Stimulated activated naive CD8-positive, alpha-beta T cell treated with anti-CD3 and anti-CD28 coated beads, Interleukin-15, amount 100 ng/mL, for 72 hours (primary cell): Measurements from ENCODE around the gene ELP4.
A peak's percentile ranks its signal among the peaks of the same experiment; 100 is the strongest.
"Not testable (repeated sequence)": the region's sequence is repeated elsewhere in the genome, so short reads cannot be mapped to it uniquely, and the experiment has no call there.

Experiments
- ATAC-seq: fragments of 150-1000 bp; cut with Tn5 transposase; 2 replicates; pipeline ENCODE4 v1.10.0; 2021; ENCODE audit warnings: mild to moderate bottlenecking, moderate library complexity
- DNase-seq, 2 donors: peaks; one replicate each; pipeline ENCODE4 v3.0.0; 2021 to 2022
- H3K27ac Mint-ChIP-seq, 2 donors: one replicate each; pipeline ENCODE4 v1.8.0; 2022; ENCODE audit warnings: mild to moderate bottlenecking in 2 of 2, mixed read lengths in 2 of 2, moderate library complexity in 2 of 2
- H3K27me3 Mint-ChIP-seq: one replicate; pipeline ENCODE4 v1.8.0; 2022; ENCODE audit warnings: mixed read lengths
- H3K4me1 Mint-ChIP-seq: one replicate; pipeline ENCODE4 v1.8.0; 2022; ENCODE audit warnings: mild to moderate bottlenecking, mixed read lengths
- H3K4me3 Mint-ChIP-seq, 2 donors: one replicate each; pipeline ENCODE4 v1.8.0; 2022; ENCODE audit warnings: mild to moderate bottlenecking in 2 of 2, mixed read lengths in 2 of 2, moderate library complexity in 1 of 2
- H3K9me3 Mint-ChIP-seq, 2 donors: one replicate each; pipeline ENCODE4 v1.8.0; 2022; ENCODE audit warnings: mixed read lengths in 2 of 2

Gene ELP4

DNA sequence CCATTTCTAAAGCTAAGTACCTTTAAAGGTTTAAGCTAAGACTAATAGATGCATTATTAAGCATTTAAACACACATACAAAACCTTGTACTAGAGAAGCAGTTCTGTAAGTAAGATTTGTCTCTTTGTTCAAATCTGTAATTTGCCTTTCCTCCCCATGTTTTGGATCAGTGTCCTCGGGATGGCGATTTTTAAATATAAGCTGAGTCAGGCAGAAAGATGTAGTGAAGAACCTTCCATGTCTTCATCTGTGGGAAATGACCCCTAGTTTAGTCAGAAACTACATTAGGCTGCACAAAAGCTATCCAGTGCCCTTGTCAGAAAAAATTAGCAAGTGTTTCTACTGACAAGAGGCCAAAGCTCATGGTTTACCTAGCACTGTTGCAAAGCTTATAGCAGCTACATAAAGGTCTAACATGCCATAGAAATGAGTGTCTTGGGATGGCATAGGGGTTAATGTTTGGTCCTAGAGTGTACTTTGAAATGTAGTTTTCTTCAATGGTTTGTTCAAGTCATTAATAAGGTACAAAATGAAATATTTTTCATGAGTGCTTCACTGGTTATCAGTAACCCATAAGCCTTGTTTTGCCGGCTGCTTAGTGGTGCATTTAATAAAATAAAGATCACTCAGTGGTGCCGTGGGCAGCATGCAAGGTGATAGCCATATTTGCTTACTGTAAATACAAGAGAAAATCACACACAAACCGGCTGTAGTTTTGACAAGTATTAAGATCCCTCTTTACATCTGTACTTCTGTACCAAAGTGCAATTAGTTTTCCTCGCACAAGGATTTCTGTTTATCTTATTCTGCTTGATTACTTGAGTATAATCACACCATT is 139.8 kb downstream of the ELP4 start:
- Mint-ChIP-seq H3K27me3 (no peaks in the 10 kb centered on the region), H3K9me3 (no peaks in the 10 kb centered on the region)
- ATAC-seq = no peak

DNA sequence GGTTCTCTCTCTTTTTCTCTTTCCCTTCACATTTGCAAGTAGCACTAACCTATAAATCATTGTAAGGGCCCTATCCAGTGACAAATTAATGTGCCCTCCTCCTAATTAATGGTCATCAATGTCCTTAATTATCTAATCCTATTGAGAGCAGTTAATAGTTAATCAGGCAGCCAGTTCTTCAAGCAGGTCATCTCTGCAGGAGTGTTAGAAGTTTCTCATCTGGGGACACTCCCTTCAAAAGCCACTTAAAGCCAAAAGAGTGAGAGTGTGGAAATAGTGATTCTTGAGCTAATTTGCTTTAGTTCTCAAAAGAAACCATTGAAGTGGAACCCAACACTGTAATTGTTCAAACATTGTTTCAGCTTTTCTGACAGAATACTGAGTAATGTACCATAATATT is 141.6 kb downstream of the ELP4 start:
- H3K4me1 Mint-ChIP-seq = peaks cover 12% of the 10 kb centered on the region
- H3K27ac Mint-ChIP-seq = no peak overlapping the region
- DNase-seq (no peak), ATAC-seq (no peak)
- H3K27me3 Mint-ChIP-seq = no peaks in the 10 kb centered on the region
- no peaks in the 10 kb centered on the region for H3K9me3 Mint-ChIP-seq
- no peak overlapping the region for H3K4me3 Mint-ChIP-seq

More for the DNA sequence above, 139.8 kb downstream of the ELP4 start:
- Mint-ChIP-seq H3K4me1 (peaks cover 12% of the 10 kb centered on the region), H3K27ac (no peak overlapping the region), H3K4me3 (no peak overlapping the region)
- DNase-seq = no peak

DNA sequence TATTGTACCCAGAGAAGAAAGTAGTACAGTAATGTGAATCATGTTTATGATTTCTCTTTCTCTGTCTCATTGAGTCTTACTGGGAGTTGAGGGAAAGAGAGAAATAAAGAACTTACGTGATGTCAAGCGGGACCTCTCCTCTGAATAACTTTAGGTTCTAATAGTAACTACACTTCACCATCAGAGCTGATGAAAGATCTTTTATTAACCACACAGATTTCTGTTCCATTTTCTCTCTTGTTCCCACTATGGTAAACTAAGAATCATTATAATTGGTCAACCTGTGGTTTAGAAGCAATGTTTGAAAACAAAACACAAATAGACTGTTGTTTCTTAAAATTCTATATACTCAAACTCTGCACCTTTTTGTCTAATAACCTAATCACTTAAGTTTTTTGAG is 142.3 kb downstream of the ELP4 start:
- ATAC-seq (no peak), DNase-seq (no peak)
- no peaks in the 10 kb centered on the region for H3K27me3 Mint-ChIP-seq
- H3K27ac Mint-ChIP-seq = no peak overlapping the region
- H3K4me1 Mint-ChIP-seq = peaks cover 12% of the 10 kb centered on the region
- H3K4me3 Mint-ChIP-seq = no peak overlapping the region
- no peaks in the 10 kb centered on the region for H3K9me3 Mint-ChIP-seq

DNA sequence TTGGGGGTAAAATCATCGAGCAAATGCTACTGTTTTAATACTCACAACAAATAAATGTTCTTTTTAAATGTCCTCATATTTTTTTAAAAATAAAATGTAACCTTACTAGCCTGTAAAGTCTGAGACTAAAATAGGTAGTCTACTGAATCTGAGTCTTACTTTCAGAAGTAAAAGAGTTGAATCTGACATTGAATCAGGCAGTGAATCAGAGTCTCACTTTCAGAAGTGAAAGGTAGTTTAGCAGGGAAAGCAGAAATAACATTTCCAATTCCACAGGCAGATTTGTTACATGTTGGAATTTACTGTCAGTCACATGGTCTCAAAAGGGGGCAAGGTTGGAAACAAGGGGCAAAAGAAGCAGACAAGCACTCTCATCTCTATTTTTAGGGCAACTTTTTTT is 143.0 kb downstream of the ELP4 start:
- no peaks in the 10 kb centered on the region for H3K27me3 Mint-ChIP-seq
- peak overlapping the region in 1 of 2 donors; percentile 63 for H3K27ac Mint-ChIP-seq
- no peaks in the 10 kb centered on the region for H3K9me3 Mint-ChIP-seq
- DNase-seq (no peak), ATAC-seq (no peak)
- H3K4me1 Mint-ChIP-seq = peaks cover 12% of the 10 kb centered on the region
- H3K4me3 Mint-ChIP-seq = no peak overlapping the region

DNA sequence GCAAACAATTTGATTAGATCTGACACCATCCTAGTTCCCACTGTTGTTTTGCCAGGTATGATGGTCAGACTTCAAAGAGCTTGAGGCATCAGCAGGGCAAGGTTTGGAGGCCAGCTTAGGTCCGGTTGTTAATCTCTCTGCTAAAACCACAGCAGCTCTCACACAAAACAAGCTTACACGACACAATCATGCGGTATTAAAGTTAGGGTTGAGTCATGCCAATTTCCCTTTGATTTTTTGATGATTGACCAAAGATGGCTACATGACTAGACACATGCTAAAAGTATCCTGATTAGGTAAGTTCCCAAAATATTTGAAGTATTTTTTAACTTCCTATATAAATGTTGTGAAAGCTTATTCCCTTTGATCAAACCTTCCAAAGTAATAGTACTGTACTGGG is 145.9 kb downstream of the ELP4 start:
- ATAC-seq (no peak), DNase-seq (no peak)
- no peak overlapping the region for H3K27ac Mint-ChIP-seq
- H3K4me1 Mint-ChIP-seq = peaks cover 12% of the 10 kb centered on the region
- H3K4me3 Mint-ChIP-seq = no peak overlapping the region
- no peaks in the 10 kb centered on the region for H3K27me3 Mint-ChIP-seq
- no peaks in the 10 kb centered on the region for H3K9me3 Mint-ChIP-seq

DNA sequence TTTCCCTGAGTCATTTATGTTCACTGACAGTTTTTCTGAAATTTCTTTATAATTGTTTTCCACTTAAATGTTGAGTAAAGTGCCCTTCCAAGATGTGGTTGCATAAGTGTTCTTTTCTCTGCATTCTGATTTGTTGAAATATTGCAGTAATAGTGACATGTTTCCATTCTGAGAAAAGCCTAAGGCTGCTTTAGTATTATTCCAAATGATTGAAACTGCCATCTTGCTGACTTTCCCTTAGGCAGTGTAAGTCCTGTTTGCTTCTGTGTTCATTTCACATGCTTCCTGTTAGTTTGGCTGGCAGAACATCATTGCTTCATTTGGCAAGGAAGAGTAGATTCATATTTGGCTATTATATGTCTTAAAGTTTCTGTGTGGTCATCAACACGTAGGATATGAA is 146.5 kb downstream of the ELP4 start:
- Mint-ChIP-seq H3K4me1 (peaks cover 12% of the 10 kb centered on the region), H3K27ac (no peak overlapping the region), H3K4me3 (no peak overlapping the region), H3K9me3 (no peaks in the 10 kb centered on the region), H3K27me3 (no peaks in the 10 kb centered on the region)
- ATAC-seq (no peak), DNase-seq (no peak)

DNA sequence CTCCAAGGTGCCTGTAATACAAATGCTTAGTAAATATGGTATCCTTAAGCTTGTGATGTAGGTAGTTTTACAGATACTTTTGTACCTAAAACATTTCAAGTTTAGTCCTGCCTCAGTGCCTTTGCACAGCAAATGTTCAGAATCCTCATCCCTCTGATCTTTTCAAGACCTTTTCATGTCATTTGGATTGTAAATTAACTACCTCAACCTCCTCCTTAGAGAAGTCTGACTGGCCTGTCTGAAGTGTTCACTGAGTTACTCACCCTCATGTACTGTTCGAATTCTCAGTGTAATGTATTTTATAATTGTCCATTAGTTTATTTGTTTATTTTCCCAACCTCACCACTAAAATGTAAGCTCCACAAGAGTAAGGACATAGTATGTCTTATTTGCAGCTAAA is 147.5 kb downstream of the ELP4 start:
- H3K4me1 Mint-ChIP-seq = peaks cover 6% of the 10 kb centered on the region
- H3K9me3 Mint-ChIP-seq = no peaks in the 10 kb centered on the region
- DNase-seq (no peak), ATAC-seq (no peak)
- H3K4me3 Mint-ChIP-seq = no peak overlapping the region
- H3K27me3 Mint-ChIP-seq = no peaks in the 10 kb centered on the region
- no peak overlapping the region for H3K27ac Mint-ChIP-seq

DNA sequence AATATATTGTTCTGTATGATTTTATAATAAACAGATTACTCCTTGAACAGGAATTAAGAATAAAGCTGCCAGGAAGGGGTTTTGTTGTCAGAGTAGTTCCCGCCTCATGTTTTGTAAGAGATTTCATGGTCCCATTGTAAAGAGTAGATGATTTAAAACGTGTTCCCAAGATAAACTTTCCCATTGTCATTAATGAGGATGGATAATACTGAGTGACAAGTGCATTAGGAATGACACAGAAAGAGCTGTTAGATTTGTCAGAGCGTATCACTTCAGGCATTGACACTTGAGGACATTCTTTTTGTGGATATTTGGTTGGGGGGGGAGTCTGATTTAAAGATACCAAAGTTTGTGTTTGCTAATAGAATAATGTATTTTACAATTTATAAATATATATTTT is 154.6 kb downstream of the ELP4 start:
- no peak overlapping the region for H3K4me3 Mint-ChIP-seq
- no peak for ATAC-seq
- H3K9me3 Mint-ChIP-seq = no peaks in the 10 kb centered on the region
- no peaks in the 10 kb centered on the region for H3K27me3 Mint-ChIP-seq
- H3K4me1 Mint-ChIP-seq = no peaks in the 10 kb centered on the region
- H3K27ac Mint-ChIP-seq = no peak overlapping the region
- no peak for DNase-seq

DNA sequence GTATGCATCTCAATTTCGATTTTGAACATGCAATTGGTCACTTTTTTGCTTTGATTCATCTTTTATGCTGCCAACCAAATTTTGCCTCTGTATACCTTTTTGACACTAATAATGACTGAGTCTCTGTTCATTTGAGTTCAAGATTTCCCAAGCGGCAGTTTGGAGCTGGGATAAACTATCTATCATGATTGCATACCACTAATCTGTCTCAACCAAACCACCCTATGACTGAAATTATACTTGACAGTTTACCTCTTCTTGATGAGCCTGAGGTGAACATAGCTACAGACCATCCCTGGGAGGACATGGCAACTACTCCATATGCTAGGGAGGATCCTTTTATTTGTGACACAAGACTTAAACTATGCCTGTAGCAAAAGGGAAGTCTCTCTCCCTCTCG is 155.4 kb downstream of the ELP4 start:
- H3K9me3 Mint-ChIP-seq = no peaks in the 10 kb centered on the region
- H3K27ac Mint-ChIP-seq = no peak overlapping the region
- ATAC-seq = no peak

DNA sequence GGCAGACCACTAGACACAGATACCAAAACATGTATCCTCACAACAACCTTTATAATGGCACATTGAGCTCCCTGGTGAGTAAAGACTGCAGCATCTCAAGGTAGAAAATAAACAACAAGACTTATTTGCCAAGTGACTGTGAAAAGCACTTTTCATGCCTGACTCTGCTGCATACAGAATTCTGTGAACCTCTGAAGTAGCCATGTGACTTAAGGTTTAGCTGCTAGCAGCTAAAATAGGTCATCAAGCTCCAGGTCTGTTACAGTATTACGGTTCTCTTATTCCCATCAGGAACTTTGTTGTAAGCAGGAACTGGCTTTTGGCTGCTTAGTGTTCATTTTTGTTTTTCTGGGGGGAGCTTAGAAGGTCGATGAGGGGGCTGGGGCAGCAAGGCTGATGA is 162.1 kb downstream of the ELP4 start:
- Mint-ChIP-seq H3K27me3 (no peaks in the 10 kb centered on the region), H3K4me1 (no peaks in the 10 kb centered on the region)
- no peak for DNase-seq

More for the DNA sequence above, 155.4 kb downstream of the ELP4 start:
- H3K4me3 Mint-ChIP-seq = no peak overlapping the region
- DNase-seq = no peak
- no peaks in the 10 kb centered on the region for H3K27me3 Mint-ChIP-seq
- H3K4me1 Mint-ChIP-seq = no peaks in the 10 kb centered on the region

DNA sequence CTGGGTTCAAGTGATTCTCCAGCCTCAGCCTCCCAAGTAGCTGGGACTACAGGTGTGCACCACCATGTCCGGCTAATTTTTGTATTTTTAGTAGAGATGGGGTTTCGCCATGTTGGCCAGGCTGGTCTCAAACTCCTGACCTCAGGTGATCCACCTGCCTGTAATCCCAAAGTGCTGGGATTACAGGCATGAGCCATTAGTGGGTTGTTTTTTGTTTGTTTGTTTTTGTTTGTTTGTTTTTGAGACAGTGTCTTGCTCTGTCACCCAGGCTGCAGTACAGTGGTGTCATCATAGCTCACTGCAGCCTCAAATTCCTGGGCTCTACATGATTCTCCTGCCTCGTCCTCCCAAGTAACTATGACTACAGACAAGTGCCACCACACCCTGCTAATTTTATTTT is 163.5 kb downstream of the ELP4 start:
- not testable (repeated sequence) for ATAC-seq, H3K4me1 Mint-ChIP-seq, DNase-seq

More for the DNA sequence above, 162.1 kb downstream of the ELP4 start:
- no peaks in the 10 kb centered on the region for H3K9me3 Mint-ChIP-seq
- H3K27ac Mint-ChIP-seq = no peak overlapping the region
- no peak overlapping the region for H3K4me3 Mint-ChIP-seq
- ATAC-seq = no peak

DNA sequence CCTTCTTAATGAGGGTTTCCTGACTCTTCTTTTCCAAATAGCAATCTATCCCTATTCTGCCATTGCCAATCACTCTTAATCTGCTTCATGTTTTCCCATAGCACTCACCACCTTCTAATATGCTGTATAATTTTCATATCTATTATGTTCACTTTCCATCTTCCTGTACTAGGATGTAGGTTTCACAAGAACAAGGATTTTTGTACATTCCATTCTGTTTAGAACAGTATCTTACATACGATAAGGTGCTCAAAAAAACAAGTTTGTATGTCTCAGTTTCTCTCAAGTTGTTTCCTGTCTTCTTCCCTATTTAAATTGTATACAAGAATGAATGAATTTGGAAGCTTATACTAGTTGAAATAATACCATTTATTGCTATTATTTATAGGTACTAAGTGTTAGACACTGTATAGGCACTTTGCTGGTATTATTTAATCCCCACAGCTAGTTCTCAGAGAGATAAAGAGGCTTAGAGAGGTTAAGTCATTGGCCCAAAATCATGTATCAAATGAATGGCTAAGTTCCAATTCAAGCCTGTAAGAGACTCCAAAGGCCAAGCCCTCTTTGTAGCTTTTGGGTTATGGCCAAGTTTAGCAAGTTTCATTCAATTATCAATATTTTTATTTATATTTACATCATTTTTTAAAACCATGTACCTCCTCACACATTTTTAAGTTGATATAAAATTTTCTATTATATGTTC is 166.9 kb downstream of the ELP4 start:
- ATAC-seq = no peak
- Mint-ChIP-seq H3K9me3 (peaks cover 0 to 5% of the 10 kb centered on the region in 2 donors), H3K27me3 (no peaks in the 10 kb centered on the region), H3K4me1 (no peaks in the 10 kb centered on the region), H3K27ac (no peak overlapping the region), H3K4me3 (no peak overlapping the region)
- no peak for DNase-seq

More for the DNA sequence above, 163.5 kb downstream of the ELP4 start:
- not testable (repeated sequence) for H3K27ac Mint-ChIP-seq, H3K27me3 Mint-ChIP-seq, H3K9me3 Mint-ChIP-seq, H3K4me3 Mint-ChIP-seq

DNA sequence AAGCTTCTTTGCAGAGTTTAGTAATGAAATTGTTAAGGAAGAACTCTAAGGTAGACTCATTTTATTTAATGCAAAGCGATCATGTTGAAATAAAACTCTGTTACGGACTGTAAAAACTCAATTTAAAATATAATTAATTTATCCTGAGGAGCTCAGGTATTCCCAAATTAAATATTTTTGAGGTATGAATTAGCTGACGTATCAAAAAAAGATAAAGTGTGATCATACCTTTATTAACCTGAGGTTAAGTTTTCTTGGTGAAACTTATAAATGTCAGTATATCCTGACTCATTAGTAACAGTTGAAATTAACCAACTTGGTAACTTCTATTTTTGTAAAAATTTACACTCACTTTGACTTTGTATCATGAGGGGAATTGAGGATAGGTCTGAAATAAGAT is 171.2 kb downstream of the ELP4 start:
- no peak overlapping the region for H3K27ac Mint-ChIP-seq

DNA sequence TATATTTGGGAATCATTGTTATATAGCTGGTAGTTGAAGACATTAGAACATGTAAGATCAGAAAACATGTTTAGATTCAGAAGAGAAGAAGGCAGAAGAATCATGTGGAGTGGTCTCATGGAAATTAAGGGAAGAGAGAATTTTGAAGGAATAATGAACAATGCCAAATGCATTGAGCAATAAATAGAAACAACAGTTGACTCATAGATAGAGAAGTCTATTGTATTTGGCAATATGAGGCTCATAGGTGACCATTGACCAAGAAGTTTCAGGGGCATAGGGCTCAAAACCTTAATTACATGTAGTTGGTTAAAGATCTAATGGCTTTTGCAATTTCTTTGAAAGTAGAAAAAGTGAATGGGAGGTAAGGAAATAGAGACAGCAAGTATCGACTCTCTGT is 177.7 kb downstream of the ELP4 start:
- Mint-ChIP-seq H3K4me3 (no peak overlapping the region), H3K9me3 (no peaks in the 10 kb centered on the region), H3K27me3 (no peaks in the 10 kb centered on the region), H3K27ac (no peak overlapping the region), H3K4me1 (peaks cover 10% of the 10 kb centered on the region)
- no peak for DNase-seq
- ATAC-seq = no peak

More for the DNA sequence above, 171.2 kb downstream of the ELP4 start:
- no peaks in the 10 kb centered on the region for H3K4me1 Mint-ChIP-seq
- peaks cover 0 to 5% of the 10 kb centered on the region in 2 donors for H3K9me3 Mint-ChIP-seq
- DNase-seq (no peak), ATAC-seq (no peak)
- H3K27me3 Mint-ChIP-seq = no peaks in the 10 kb centered on the region
- no peak overlapping the region for H3K4me3 Mint-ChIP-seq

DNA sequence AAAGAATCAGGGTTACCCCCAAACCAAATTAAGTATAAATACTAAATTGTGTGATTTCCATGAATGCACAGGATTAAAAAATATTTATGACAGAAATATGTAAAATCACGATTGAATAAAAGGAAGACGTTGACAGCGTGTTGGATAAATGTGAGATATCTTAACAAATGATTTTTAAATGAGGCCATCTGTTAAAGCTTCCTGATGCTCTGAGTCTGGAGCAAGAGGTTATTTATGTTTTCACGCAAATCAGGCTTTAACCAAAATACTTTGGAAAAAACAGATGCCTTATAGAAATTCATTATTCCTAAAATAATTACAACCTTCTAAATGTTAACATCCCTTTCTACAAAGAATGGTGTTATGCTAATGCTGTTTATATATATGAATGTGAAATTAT is 178.3 kb downstream of the ELP4 start:
- Mint-ChIP-seq H3K27ac (no peak overlapping the region), H3K27me3 (no peaks in the 10 kb centered on the region), H3K4me1 (peaks cover 10% of the 10 kb centered on the region), H3K4me3 (no peak overlapping the region), H3K9me3 (no peaks in the 10 kb centered on the region)
- DNase-seq (no peak), ATAC-seq (no peak)

DNA sequence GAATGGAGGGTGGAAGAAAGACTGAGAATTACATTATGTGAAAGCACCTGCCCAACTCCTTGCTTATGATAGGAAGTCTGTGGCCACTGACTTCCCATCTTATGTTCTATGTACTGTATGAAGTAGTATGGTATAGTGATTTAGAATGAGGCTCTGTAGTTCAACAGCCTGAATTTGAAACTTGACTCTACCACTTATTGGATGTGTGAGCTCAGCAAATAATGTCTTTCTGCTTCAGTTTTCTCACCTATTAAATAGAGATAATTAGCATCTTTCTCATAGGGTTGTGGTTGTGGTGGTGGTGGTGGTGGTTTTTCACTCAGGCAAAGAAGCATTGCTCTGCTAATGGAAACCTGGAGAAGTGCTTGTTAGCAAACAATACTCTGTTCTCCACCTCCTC is 180.0 kb downstream of the ELP4 start:
- H3K27me3 Mint-ChIP-seq = no peaks in the 10 kb centered on the region
- ATAC-seq = no peak
- DNase-seq = no peak
- H3K9me3 Mint-ChIP-seq = no peaks in the 10 kb centered on the region
- H3K4me1 Mint-ChIP-seq = peaks cover 10% of the 10 kb centered on the region
- H3K4me3 Mint-ChIP-seq = no peak overlapping the region
- H3K27ac Mint-ChIP-seq = no peak overlapping the region
